Suppressor macrophage treated with lipopolysaccharide for 1 hour (primary cell): ENCODE data around the gene ZNF182.
"Not testable (repeated sequence)": the region's sequence is repeated elsewhere in the genome, so short reads cannot be mapped to it uniquely, and the experiment has no call there.

ENCODE experiments used
- DNase-seq, 3 donors: peaks; one replicate each; pipeline ENCODE4 v3.0.0-alpha.2; 2020 to 2022

ZNF182 gene

DNA sequence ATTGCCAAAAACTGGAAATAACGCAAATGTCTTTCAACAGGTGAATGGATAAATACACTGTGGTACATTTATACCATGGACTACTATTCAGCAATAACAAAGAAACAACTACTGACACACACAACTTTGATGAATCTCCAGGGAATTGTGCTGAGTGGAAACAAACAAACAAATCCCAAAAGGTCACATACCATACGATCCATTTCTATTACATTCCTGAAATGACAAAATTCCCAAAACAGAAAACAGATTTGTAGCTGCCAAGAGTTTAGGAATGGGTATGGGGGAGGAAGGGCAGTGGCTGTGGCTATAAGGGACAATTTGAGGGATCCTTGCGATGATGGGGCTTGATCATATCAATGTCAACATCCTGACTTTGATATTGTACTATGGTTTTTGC is 2.5 kb downstream of the ZNF182 start:
- no peak for DNase-seq

DNA sequence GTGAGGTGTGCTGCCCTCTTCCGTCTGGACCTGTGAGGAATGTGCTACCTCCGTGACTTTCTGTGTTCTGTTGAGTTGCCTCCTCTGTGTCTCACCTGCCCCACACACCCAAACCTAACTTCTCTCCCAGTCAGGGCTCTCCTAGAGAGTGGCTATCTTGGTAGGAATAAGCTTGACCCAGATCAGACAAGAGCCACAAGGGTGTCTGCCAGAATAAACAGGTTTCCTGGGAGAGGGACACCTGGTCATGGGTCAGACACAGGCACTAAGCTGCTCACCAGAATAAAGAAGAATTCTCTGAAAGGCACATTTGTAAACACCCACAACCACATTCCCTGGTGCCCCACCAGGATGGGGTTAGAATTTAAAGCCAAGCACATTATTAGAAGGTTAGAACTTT is 11.1 kb downstream of the ZNF182 start:
- DNase-seq = no peak

DNA sequence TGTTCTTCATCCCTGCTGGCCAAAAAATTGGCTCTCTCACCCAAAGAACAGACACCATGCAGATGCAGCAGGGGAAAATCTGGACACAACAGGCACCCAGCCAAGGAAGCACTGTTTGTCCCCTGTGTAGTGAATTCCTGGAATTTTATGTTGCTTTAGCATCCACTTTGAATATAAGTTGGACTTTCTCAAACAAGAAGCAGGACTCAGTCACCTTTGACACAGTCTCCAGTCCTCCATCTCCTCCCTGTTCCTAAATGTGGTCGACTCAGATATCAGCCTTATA is 11.8 kb downstream of the ZNF182 start:
- DNase-seq = no peak

GRCh38 chrX:47991263-47992094 is 12.3 kb downstream of the ZNF182 start:
- peak; percentile 5 to 50 (median 42) for DNase-seq

DNA sequence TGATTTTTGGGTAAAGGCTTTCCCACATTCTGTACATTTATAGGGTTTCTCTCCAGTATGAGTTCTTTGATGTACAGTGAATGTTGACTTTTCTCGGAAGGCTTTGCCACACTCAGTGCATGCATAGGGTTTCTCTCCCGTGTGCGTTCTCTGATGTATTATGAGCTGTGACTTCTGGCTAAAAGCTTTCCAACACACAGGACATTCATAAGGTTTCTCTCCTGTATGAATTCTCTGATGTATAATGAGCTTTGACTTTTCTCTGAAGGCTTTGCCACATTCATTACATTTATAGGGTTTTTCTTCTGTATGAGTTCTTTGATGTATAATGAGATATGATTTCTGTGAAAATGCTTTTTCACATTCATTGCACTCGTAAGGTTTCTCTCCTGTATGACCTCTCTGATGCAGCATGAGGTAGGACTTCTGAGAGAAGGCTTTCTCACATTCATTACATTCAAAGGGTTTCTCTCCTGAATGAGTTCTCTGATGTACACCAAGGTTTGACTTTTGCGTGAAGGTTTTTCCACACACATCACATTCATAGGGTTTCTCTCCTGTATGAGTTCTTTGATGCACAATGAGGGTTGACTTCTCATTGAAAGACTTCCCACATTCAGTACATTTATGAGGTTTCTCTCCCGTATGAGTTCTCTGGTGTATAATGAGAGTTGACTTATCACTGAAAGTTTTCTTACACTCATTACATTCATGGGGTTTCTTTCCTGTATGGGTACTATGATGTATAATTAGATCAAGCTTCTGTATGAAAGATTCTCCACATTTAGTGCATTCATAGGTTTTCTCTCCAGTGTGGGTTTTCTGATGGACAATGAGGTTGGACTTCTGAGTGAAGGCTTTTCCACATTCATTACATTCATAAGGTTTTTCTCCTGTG is 27.3 kb downstream of the ZNF182 start:
- DNase-seq = no peak

DNA sequence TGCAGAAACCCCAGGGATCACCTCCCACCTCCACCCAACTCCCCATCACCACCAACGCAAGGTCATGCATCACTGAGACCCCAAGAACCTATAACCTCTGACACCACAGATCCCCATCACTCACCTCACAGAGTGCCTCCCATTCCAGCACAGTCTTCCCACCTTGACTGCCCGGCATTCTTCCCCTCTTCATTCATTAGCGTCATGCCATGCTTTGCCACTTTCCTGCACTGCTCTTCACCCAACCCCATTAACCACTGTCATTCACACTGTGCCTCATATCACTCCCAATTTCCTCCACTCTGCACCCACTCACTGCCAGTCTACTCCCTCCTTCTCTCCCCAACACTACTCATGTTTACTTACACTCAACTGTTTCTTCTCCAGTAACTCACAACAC is 30.6 kb downstream of the ZNF182 start:
- DNase-seq = no peak

GRCh38 chrX:47965526-47965925 is 38.3 kb downstream of the ZNF182 start:
- not testable (repeated sequence) for DNase-seq

GRCh38 chrX:47961830-47962229 is 42.0 kb downstream of the ZNF182 start:
- not testable (repeated sequence) for DNase-seq

DNA sequence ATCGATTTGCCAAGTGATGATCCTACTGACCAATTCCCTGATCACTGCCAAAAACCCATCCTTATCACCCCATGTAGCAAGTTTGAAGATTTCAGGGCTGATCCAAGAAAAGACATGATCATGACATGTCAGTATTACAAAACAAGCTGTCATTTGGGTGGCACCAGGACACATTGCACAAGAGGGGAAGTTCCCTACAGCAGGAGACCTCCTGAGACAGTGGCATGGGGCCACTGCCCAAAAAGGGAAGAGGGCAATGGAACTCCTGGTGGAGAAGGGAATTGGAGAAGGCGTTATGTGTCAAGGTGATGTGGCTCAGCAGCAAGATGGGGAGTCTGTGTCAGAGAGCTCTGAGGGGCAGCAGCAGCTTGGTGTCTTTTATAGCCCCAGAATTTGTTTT is 43.4 kb downstream of the ZNF182 start:
- DNase-seq = peak; percentile 58 to 66 (median 65)

DNA sequence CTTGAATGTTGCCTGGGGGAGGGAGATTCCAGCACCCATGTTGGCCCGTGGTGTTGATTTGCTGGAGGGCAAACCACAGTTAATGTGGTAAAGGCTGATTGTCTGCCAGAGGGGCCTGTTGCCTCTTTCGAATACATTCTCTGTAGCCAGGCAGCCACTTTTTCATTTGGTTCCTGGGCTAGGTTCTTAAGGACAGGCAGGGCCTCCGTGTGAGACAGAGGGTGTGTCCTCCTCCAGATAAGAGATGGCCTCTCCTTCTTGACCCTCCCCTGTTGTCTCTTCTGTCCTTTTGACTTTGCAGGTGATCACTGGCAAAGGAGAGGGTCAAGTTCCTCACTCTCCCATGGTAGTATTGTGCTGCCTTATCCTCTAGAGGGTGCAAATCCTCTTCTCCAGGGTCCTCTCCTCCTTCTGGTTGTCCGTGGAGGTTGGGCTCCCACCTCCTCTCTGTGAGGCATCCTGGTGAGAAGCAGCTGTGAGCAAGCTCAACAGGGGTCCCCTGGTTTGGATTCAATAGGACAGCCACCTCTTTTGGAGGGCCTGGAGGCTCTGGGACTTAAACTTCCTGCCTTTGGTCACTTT is 44.9 kb downstream of the ZNF182 start:
- peak in 1 of 3 donors; percentile 15 for DNase-seq

DNA sequence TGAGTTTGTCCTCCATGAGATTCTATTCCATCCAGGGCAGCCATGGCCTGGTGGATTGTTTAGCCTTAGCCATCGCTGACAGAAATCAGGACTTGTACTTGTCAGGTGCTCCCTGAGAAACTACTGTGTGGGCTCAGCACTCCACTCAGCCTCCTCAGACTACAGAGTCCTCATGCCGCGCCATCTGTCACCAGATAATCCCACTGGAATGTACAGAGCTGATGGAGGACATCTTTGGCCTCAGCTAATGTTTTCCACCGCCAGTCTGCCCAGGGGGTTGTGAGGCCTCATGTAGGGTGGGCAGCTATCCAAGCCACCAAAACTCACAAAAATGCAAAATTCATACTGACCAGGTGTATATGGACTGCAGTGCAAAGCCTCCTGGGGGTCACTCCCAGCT is 45.6 kb downstream of the ZNF182 start:
- not testable (repeated sequence) for DNase-seq

DNA sequence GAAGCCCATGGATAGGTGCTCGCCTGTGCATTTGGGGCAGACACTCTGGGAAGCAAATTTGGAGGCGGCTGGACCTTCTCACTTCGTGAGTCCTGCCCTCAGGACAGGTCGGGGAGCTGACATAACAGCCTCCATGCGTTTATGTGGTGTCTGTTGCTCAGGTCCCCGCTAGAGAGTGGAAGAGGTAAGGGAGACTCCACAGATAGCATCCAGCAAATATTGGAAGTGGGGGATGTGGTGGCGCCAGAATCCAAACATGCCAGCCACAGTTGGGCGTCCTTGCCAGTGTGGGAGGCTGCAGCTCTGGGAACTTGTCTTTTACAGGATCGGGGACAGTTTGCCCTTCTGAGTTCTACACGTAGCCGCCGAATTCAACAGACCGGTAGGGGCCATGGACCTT is 47.8 kb downstream of the ZNF182 start:
- DNase-seq = no peak

DNA sequence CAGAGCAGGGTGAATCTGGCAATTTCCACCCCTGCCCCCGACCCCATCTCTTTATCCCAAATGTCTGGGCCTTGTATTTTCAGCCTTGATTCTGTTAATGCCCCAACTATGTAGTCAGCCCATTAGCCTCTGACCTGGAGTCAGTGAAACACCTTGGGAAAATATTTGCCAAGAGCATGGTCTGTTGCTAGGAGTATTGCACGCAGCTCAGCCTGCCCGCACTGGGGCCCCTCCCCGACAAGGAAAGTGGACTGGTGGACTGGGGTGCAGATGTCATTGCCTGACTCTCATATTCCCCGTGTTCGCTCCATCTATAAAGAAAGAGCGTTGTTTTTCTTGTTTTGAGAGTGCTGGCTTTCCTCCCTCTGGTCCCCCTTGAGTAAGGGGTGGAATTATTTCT is 48.5 kb downstream of the ZNF182 start:
- DNase-seq = not testable (repeated sequence)

- no peak for DNase-seq
Observed at GRCh38 chrX:47941423-47941822, 62.4 kb downstream of the ZNF182 start.

GRCh38 chrX:47940448-47940847 is 63.3 kb downstream of the ZNF182 start:
- DNase-seq = no peak

DNA sequence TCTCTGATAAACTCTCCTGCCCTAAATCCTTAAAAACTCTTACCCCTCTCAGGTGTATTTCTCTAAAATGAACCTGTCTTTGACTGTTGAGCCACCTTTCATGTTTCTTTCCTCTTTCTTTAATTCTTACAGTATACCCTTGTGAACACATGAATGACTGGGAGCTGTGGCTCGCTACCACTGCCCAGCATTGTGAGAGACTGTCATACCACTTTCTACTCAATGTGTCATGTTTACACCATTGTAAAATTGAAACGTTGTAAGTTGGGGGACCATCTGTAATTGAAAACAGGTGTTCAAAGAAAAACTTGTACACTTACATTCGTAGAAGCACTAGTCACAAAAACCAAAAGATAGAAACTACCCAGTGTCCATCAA is 66.9 kb downstream of the ZNF182 start:
- no peak for DNase-seq

- DNase-seq = peak in 1 of 3 donors; percentile 14
Observed at GRCh38 chrX:47936224-47936939, 67.4 kb downstream of the ZNF182 start.

DNA sequence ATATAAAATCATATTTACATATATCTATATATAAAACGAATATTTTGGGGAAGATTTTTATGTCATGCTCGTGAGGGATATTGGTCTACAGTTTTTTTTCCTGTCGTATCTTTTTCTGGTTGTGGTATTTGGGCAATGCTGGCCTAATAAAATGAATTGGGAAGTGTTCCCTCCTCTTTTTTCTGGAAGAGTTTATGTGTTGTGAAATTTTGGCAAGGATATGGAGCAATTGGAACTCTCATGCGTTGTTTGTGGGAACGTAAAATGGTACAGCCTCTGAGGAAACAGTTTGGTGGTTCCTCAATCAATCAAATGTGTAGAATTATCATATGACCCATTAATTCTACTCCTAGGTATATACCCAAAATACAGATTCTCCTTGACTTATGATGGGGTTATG is 69.8 kb downstream of the ZNF182 start:
- no peak for DNase-seq

- DNase-seq = not testable (repeated sequence)
Observed at GRCh38 chrX:47931970-47932369, 71.8 kb downstream of the ZNF182 start.

- no peak for DNase-seq
Observed at GRCh38 chrX:47927212-47927611, 76.6 kb downstream of the ZNF182 start.
